Epithelial cell of esophagus (primary cell): ENCODE results near the gene TRAF7.

Experiments used
- DNase-seq: peaks from one replicate; pipeline ENCODE4 v3.0.0; 2010; ENCODE audit warnings: low read depth
- H3K4me3 ChIP-seq: 2 replicates; pipeline ENCODE4 v1.5.1; 2011; ENCODE audit warnings: mild to moderate bottlenecking, low read length, control low read depth
- CTCF ChIP-seq: IDR thresholded peaks from 2 replicates; pipeline ENCODE4 v1.5.1; 2011; ENCODE audit warnings: low read depth, mild to moderate bottlenecking, low read length, control low read depth, inconsistent platforms; ENCODE audit not compliant: insufficient read depth; ENCODE audit errors: missing control alignments

Gene TRAF7

GRCh38 chr16:2147378-2147777, 8.2 kb upstream of the TRAF7 start:
- no peak overlapping the region for H3K4me3 ChIP-seq
- no peak for TF ChIP-seq CTCF
- DNase-seq, result no peak

- DNase-seq, result peak; percentile 75
- H3K4me3 ChIP-seq, result peak within 1 kb of the TSS; percentile 24
These were observed 7.5 kb upstream of the TRAF7 start, which contains the start of gene RAB26 for GRCh38 chr16:2147981-2148671. Gene RAB26 (plus strand): TSS chr16:2148625. CDS start chr16:2148784, 159 bp downstream.

GRCh38 chr16:2148714-2149629, 6.6 kb upstream of the TRAF7 start:
- peak overlapping the region; percentile 24 for H3K4me3 ChIP-seq
- DNase-seq, result peak; percentile 29
- no peak for TF ChIP-seq CTCF

More at GRCh38 chr16:2147981-2148671, 7.5 kb upstream of the TRAF7 start, which contains the start of gene RAB26:
- TF ChIP-seq CTCF, result no peak

DNA sequence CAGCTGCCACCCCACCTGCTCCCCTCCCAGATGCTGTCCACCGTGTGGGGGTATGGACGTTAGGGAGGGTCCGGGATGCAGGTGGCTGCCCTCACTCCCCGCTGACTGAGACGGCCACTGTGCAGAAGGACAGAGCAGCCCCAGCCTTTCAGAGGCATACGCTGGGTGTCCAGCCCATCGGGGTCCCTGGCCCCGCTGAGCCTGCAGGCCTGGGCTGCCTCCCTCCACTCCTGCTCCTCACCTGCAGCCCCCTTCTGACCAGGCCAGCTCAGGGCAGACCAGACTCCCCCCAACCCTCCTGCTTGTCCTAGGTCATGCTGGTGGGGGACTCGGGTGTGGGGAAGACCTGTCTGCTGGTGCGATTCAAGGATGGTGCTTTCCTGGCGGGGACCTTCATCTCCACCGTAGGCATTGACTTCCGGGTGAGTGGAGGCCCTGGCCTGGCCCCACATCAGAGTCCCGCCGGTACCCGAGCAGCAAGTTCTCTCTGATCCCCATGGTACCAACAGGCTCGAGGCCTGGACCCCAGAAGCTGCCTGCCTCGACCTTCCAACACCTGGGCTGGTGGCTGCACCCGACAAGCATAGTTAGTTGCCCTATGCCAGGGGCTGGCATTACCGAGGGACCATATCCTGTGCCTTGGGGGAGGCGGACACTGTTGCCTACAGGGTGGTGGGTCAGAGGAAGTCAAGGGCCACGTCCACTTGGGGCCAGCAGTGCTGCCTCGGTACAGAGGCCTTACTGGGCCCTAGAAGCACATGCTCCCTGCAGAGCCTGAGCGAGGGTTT, 5.8 kb upstream of the TRAF7 start:
- peak; percentile 22 for DNase-seq
- TF ChIP-seq CTCF, result no peak
- no peak overlapping the region for H3K4me3 ChIP-seq

DNA sequence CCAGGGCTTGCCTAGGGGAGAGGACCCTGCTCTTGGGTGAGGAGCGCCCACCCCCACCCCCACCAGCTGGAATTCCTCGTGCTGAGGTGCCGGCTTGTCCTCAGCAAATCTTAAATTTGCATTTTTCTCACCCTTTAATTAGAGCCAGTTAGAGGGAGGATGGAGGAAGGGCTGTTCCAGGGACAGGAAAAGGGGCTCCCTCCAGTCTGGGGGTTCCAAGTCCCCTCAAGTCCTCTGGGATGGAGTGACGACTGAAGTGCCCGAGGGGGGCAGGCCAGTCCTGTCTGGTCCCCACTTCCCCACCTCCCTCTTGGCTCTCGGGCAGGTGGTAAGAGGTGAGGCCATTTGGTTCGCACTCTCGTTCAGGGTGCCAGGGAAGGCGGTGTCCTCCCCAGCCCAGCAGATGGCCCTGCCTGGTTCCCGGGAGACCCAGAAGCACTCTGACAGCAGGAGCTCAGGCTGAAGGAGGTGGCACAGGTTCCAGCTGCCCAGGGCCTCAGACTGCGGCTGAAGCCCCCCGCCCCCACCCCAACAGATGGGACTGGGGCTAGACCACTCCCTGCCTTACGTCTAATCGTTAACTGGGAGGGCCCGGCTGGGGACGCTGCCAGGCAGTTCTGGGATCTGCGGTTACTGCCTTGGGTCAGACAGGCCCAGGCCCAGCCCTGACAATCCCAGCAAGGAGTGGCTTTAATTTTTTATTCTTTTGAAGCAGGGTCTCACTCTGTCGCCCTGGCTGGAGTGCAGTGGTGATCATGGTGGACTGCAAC, 5.0 kb upstream of the TRAF7 start:
- H3K4me3 ChIP-seq, result no peak overlapping the region
- DNase-seq, result peak; percentile 59
- TF ChIP-seq CTCF, result peak; percentile 15
